ENCODE measurements around the gene HDAC4.
A peak's percentile ranks its signal among the peaks of the same experiment; 100 is the strongest.

HDAC4 gene

GRCh38 chr2:239259603-239260298 lies 141.1 kb downstream of the HDAC4 start:
- no peak for DNase-seq

GRCh38 chr2:239259173-239259572 lies 141.6 kb downstream of the HDAC4 start:
- DNase-seq: no peak

DNA sequence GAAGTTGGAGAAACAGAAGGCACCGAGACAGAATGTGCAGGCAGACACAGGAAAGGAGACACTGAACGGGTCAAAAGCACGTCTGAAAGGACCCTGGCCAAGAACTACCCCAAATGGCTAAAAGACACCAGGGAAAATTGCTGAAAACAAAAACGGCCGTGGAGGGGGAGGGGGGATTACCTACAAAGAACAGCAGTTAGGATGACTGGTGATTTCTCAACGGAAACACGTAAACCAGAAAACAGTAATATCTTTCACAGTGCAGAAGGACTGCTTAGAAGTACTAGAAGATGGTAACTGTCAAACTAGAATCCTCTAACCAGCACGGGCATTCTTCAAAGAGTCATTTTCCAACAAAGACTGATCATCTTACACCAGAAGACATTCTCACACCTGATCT lies 142.6 kb downstream of the HDAC4 start:
- no peak for DNase-seq

- DNase-seq: no peak
Observed at GRCh38 chr2:239257511-239257937, 143.3 kb downstream of the HDAC4 start.

DNA sequence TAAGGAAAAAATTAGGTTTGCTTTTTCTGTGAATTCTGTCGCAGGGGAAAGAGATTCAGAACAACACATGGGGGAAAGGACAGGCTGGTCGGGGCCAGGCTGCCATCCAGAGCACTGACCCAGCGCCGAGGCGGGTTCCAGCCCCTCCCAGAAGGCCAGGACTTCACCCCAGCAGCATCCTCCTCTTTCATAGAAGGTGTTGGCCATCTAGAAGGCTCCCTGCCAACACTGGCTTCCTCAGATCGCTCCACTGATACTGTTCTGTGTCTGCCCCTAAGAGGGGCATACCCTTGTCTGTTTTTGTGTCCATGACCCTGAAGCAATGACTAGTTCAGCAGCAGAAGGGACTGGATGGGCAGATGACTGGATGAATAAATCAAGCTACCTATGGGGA lies 144.5 kb downstream of the HDAC4 start:
- no peak for DNase-seq

GRCh38 chr2:239255628-239256349 lies 145.0 kb downstream of the HDAC4 start:
- no peak for DNase-seq

DNA sequence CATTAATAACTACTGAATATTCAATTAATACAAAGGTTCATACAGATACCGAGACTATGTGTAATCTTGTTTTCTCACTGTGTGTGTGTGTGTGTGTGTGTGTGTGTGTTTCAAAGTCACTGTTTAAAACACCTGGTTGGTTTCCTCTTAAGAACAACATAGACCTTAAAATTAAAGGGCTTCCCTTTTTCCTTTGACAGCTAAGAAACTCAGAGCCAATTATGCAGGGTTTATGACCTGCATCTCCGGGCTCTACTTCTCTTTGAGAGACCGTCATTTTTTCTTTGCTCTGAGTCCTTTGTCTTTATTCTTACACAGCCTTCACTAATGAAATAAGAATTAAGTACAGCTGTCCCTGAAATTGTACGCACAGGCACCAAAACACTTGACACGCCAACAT lies 145.6 kb downstream of the HDAC4 start:
- no peak for DNase-seq

DNA sequence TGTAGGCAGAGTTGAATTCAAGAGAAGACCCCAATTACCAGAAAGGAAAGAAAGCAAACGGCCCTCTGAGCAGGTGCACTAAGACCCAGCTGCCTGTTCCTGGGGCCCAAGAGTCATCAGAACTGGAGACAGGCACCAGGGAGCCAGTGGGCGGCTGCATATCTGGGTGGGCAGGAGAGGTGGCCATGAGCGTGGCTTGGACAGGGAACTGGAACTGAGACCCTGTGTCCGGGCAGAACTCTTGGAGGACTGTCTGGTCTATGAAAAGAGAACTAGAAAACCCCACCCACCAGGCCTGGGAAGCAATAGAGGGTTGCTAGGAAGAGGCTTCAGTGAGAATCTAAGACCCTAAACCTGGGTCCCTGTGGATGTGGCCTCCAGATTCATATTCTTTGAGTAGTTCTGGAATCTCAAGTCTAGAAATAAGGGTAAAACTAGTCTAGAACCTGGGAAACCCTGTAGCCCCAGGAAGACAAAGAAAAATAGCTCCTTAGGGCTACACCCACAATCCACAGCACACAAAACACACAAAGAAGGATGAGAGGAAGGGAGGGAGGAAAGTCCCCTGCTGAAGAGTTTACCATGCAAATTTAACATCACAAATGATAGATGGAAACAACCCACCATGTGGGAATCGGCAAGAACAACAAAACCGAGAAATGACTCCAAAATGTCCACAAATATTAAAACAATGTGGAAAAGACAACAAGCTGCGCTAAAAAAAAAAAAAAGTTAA lies 147.0 kb downstream of the HDAC4 start:
- peak in 1 of 56 donors; percentile 32 for DNase-seq

- DNase-seq: no peak
Observed at GRCh38 chr2:239253264-239253663, 147.6 kb downstream of the HDAC4 start.

GRCh38 chr2:239252801-239253200 lies 148.0 kb downstream of the HDAC4 start:
- DNase-seq: peak in 6 of 56 donors; percentile 31 to 60 (median 33)

DNA sequence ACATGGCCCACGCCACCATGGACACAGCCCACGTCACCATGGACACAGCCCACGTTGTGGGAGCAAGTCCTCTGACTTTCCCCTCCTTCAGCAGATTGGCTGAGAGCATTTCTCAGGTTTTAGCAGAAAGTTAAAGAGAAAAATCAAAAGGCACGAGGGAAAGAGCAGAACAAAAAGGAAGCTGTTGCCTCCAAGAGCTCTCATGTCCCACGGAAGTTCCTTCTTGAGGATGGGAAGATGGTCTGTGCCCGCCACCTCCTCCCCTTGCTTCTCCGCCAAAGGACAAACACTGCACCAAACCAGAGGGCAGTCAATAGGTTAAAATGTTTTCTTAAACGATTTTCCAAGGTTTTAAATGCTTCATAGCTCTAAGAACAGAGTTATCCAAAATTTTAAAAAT lies 148.4 kb downstream of the HDAC4 start:
- no peak for DNase-seq

GRCh38 chr2:239251971-239252370 lies 148.8 kb downstream of the HDAC4 start:
- peak in 2 of 56 donors; percentile 26 to 38 for DNase-seq

DNA sequence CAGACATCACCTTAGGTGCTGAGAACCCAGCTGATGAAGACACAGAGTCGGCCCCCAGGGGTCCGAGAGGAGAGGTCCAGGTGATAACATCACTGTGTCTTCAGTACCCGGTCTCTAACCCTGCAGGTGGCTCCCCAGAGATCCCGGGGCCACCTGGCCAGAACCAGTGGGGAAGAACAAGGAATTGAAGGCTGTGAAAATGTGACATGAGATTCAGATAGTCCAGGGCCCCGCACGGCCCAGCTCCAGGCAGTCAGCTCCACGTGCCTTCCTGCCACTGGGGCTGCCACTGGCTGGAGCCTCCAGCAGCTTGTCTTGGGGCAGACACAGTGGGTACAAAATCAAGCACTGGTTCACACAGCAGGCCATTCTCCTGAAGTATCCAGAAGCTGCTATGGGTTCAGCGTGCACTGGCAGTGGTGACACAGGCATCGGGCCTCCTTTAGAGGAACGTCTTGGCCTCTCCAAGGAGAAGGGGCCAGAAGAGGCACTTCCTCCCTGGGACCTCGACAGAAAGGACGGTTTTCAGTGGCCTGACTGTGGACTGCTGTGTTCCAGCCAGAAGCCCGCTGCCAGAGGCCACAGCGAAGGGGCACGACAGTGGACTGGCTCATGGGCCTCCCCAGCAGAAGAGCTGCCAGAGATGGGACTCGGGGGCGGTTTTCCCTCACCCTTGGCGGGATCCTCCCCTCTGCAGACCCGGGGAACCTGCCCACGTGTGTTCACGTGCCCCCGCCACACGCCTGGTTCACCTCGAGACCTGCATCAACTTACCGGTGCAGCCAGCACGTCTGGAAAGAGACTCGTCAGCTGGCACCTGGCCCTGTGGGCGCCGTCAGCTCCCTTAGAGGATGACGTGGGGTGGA lies 150.4 kb downstream of the HDAC4 start:
- no peak for DNase-seq

DNA sequence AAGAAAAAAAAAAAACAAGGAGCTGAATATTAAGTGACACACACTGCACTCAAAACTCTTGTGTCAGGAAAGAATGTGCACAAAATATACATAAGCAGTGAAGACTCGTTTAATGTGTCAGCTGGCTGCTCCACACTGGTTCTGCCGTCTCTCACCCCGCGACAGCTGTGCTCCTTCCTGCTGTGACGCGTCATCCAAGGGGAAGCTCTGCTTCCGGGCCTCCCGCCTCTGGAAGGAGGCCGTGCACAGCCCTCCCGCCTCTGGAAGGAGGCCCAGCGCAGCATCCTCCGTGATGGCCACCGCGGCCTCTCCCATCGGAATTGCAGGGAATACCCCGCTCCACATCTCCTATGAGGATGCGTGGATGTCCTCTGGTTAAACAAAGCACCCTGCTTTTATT lies 151.0 kb downstream of the HDAC4 start:
- DNase-seq: peak in 11 of 56 donors; percentile 33 to 76 (median 50)

GRCh38 chr2:239249048-239249447 lies 151.8 kb downstream of the HDAC4 start:
- DNase-seq: no peak

DNA sequence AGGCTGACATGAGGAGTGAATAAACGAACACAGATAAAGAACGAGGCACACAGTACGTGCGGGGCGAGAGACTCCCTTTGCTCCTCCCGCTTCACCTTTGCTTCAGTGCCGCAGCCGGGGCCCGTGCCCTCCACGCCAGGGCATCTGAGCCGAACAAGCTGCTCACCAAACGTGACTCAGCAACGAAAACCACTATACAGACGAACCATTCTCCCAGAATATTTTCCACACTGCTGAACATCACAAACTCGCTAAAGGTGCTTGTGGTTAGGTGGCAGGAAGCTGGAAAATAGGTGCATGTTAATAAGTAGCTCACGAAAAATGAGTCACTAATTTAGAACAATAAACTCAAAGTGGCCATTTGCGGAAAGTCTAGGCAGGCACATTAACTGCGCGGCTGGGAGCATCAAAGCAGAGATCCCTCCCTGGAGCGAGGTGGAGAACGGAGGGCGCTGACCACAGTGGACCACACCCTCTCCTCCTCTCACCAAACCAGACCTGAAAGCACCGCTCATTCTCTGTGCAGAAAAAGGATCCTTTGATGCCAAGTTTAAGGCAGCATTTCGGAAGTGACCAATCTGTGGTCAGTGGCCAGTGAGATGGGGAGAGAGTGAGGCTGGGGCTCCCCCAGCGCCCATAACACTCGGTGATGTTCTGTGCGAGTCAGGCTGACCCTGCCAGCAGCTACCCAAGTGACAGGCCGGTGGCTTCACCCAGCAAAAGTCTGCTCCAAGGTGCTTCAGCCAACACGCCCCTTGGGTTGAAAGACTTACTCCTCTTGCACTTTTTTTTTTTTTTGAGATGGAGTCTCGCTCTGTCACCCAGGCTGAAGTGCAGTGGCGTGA lies 153.2 kb downstream of the HDAC4 start:
- no peak for DNase-seq

- no peak for DNase-seq
Observed at GRCh38 chr2:239246723-239247122, 154.1 kb downstream of the HDAC4 start.

GRCh38 chr2:239245872-239246721 lies 154.7 kb downstream of the HDAC4 start:
- no peak for DNase-seq

DNA sequence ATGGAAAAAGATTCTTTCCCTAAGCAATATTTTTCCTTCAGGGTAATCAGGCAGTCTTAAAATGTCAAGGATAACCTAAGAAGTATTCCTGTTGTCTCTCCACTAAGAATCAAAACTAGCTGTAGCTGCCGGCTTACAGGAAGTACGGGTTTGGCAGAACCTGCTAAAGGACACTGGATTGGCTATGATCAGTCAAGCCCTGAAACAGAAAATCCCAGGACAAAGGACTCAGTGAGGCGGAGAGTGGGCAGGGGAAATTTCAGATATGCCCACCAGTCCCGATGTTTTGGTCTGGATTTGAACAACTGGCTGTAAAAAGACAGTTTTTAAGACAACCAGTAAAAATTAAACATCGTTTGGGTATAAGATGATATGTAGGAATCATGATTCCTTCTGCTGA lies 155.7 kb downstream of the HDAC4 start:
- DNase-seq: no peak

All from nucleus accumbens (tissue), 56 donors.